ENCODE data around the gene INSYN1. TPM values are rescaled to one million over a fixed set of nuclear protein-coding genes. Genes with fewer than 3 reads are reported as not detected.

The INSYN1 gene
- total and polyA plus RNA-seq, 2 of the 13 experiments (the other 11 are each of a cell fraction or from before 2014, with no cell fraction given) = not detected

DNA sequence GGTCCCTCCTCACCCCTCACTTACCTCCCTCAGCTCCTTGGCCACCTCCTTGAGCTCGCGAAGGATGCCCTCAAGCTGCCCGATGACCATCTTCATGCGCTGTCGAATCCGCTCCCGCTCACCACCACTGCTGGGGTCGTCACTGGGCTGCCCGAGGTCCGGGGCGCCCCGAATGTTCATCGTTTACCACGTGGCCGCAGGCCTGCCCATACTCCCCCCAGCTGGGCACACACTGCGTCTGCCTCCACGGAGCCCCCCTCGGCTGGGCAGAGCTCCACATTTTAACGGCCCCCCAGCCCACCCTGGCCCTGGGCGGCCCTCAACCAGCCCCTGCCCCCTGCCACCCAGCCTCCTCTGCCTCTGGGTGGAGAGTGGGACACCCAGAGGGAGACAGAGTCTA lies 2.2 kb downstream of the INSYN1 start:
- H3K4me1 ChIP-seq (ENCODE audit: insufficient read depth, low read length) = no peaks in the 10 kb centered on the region
- ATAC-seq (no peak), DNase-seq (ENCODE audit: low spot score) (no peak), FAIRE-seq (no peak)
- BruUV-seq (replicated peaks) = no TSS peak
- H3K9me3 ChIP-seq (ENCODE audit: low read length) = no peaks in the 10 kb centered on the region
- no peak overlapping the region for H3K27ac ChIP-seq (ENCODE audit: extremely low read length, insufficient read depth, low read length)
- H3K4me3 ChIP-seq (replicated peaks in 1 of 3; ENCODE audit: insufficient read depth in 1 of 3, low read depth in 2 of 3, low read length in 3 of 3) = no peak overlapping the region
- intact Hi-C loops (cut with micrococcal nuclease; ENCODE audit: unreplicated experiment) (no loop called here), in situ Hi-C loops (cut with HindIII; ENCODE audit: extremely low pct_ligation_motif_present, low pct_unique_long_range_greater_than_20kb) (no loop called here)
- no peak overlapping the region for H2AFZ ChIP-seq (ENCODE audit: low read length)
- no peak overlapping the region for H3K4me2 ChIP-seq (ENCODE audit: low read depth, low read length)
- 74% methylated on average over 20 of the region's 20 CpGs for WGBS (ENCODE audit: low lambda C conversion rate)
- TF ChIP-seq, protein P1, sequence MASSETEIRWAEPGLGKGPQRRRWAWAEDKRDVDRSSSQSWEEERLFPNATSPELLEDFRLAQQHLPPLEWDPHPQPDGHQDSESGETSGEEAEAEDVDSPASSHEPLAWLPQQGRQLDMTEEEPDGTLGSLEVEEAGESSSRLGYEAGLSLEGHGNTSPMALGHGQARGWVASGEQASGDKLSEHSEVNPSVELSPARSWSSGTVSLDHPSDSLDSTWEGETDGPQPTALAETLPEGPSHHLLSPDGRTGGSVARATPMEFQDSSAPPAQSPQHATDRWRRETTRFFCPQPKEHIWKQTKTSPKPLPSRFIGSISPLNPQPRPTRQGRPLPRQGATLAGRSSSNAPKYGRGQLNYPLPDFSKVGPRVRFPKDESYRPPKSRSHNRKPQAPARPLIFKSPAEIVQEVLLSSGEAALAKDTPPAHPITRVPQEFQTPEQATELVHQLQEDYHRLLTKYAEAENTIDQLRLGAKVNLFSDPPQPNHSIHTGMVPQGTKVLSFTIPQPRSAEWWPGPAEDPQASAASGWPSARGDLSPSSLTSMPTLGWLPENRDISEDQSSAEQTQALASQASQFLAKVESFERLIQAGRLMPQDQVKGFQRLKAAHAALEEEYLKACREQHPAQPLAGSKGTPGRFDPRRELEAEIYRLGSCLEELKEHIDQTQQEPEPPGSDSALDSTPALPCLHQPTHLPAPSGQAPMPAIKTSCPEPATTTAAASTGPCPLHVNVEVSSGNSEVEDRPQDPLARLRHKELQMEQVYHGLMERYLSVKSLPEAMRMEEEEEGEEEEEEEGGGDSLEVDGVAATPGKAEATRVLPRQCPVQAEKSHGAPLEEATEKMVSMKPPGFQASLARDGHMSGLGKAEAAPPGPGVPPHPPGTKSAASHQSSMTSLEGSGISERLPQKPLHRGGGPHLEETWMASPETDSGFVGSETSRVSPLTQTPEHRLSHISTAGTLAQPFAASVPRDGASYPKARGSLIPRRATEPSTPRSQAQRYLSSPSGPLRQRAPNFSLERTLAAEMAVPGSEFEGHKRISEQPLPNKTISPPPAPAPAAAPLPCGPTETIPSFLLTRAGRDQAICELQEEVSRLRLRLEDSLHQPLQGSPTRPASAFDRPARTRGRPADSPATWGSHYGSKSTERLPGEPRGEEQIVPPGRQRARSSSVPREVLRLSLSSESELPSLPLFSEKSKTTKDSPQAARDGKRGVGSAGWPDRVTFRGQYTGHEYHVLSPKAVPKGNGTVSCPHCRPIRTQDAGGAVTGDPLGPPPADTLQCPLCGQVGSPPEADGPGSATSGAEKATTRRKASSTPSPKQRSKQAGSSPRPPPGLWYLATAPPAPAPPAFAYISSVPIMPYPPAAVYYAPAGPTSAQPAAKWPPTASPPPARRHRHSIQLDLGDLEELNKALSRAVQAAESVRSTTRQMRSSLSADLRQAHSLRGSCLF (CRISPR knock-in tag; IDR thresholded peaks at IDR 0.05; ENCODE audit: borderline replicate concordance) = no peak
- TF ChIP-seq MBNL3 (CRISPR knock-in tag; conservative IDR thresholded peaks at IDR 0.05) = no peak
- TF ChIP-seq ZNF781 (CRISPR knock-in tag; IDR thresholded peaks at IDR 0.05; ENCODE audit: borderline replicate concordance, not compliant biosample characterization) = no peak
- no peak for TF ChIP-seq SP1 (IDR thresholded peaks at IDR 0.05)
- TF ChIP-seq SP1 (CRISPR knock-in tag; IDR thresholded peaks at IDR 0.05) = no peak
- TF ChIP-seq BHLHE40 (IDR thresholded peaks at IDR 0.05; ENCODE audit: low read length) = no peak
- no peak for TF ChIP-seq MAFF (IDR thresholded peaks at IDR 0.05; ENCODE audit: low read depth, low read length)
- TF ChIP-seq MED13 (CRISPR knock-in tag; IDR thresholded peaks at IDR 0.05) = no peak
- TF ChIP-seq ARNT (IDR thresholded peaks at IDR 0.05) = no peak
- TF ChIP-seq NFIC (IDR thresholded peaks at IDR 0.05; ENCODE audit: low read length) = no peak
- no peak for TF ChIP-seq DBP (CRISPR knock-in tag; IDR thresholded peaks at IDR 0.05; ENCODE audit: not compliant biosample characterization)
- TF ChIP-seq POLR2AphosphoS5 (IDR thresholded peaks at IDR 0.05; ENCODE audit: low read depth, low read length) = no peak
- no peak for TF ChIP-seq SSRP1 (CRISPR knock-in tag; IDR thresholded peaks at IDR 0.05)
- TF ChIP-seq, protein P2, sequence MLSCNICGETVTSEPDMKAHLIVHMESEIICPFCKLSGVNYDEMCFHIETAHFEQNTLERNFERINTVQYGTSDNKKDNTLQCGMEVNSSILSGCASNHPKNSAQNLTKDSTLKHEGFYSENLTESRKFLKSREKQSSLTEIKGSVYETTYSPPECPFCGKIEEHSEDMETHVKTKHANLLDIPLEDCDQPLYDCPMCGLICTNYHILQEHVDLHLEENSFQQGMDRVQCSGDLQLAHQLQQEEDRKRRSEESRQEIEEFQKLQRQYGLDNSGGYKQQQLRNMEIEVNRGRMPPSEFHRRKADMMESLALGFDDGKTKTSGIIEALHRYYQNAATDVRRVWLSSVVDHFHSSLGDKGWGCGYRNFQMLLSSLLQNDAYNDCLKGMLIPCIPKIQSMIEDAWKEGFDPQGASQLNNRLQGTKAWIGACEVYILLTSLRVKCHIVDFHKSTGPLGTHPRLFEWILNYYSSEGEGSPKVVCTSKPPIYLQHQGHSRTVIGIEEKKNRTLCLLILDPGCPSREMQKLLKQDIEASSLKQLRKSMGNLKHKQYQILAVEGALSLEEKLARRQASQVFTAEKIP (CRISPR knock-in tag; IDR thresholded peaks at IDR 0.05; ENCODE audit: borderline replicate concordance) = no peak
- no peak for TF ChIP-seq MED1 (CRISPR knock-in tag; IDR thresholded peaks at IDR 0.05)
- no peak for TF ChIP-seq ZNF3 (CRISPR knock-in tag; IDR thresholded peaks at IDR 0.05)
- TF ChIP-seq IKZF1 (IDR thresholded peaks at IDR 0.05) = no peak
- CTCF ChIA-PET (ENCODE audit: low intra/inter-chr PET ratio, low total read pairs) = no interaction called here
- peaks cover 10 to 51% of the 10 kb centered on the region in 2 experiments; a peak in 4 of 5 replicates for H3K27me3 ChIP-seq (ENCODE audit: control insufficient read depth in 1 of 2, insufficient read depth in 2 of 2, low read length in 2 of 2)
- no peaks in the 10 kb centered on the region for H3K79me2 ChIP-seq (ENCODE audit: insufficient read depth, low read length)
- POLR2A ChIA-PET = no interaction called here
- H4K20me1 ChIP-seq (ENCODE audit: insufficient read depth, low read length) = no peaks in the 10 kb centered on the region
- H3K36me3 ChIP-seq (replicated peaks in 1 of 2; ENCODE audit: control insufficient read depth in 1 of 2, insufficient read depth in 2 of 2, low read length in 2 of 2) = no peaks in the 10 kb centered on the region
- H3K9ac ChIP-seq (ENCODE audit: insufficient read depth, low read depth, low read length) = no peak overlapping the region

All from HepG2 (cell line).